GM19025 (cell line): Measurements from ENCODE around the gene GOLGA6L7.
"Not testable (repeated sequence)": the region's sequence is repeated elsewhere in the genome, so short reads cannot be mapped to it uniquely, and the experiment has no call there.

ENCODE experiments used
- ATAC-seq: cut with Tn5 transposase; IDR thresholded peaks from one replicate; pipeline ENCODE4 v1.9.1; 2021; ENCODE audit warnings: mild to moderate bottlenecking, low read depth, moderate library complexity; ENCODE audit not compliant: unreplicated experiment

Gene GOLGA6L7

GRCh38 chr15:28847959-28848358 lies 485 bp downstream of the GOLGA6L7 start:
- ATAC-seq: not testable (repeated sequence)

- ATAC-seq: not testable (repeated sequence)
Measured at GRCh38 chr15:28847247-28847646, 1.2 kb downstream of the GOLGA6L7 start.

- ATAC-seq: not testable (repeated sequence)
Measured at GRCh38 chr15:28844147-28844546, 4.3 kb downstream of the GOLGA6L7 start.

DNA sequence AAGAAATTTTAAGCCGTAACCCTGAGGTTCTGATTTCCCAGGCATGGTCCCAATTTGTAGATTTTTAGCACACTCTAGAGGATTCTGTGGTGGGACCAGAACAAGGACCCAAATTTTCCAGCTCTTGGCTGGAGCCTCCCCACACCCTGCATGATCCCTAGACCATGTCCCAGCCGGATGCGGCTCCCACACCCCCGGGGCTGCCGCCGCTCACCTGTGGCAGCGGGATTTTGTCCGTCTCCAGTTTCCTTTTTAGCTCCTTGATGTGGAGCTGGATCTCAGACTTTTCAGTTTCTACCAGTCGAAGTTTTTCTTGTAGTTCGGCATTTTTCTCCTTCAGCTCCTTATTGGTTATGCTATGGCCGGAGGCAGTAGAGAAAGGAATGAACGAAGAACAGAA lies 4.9 kb downstream of the GOLGA6L7 start:
- not testable (repeated sequence) for ATAC-seq

- not testable (repeated sequence) for ATAC-seq
Measured at GRCh38 chr15:28842210-28842609, 6.2 kb downstream of the GOLGA6L7 start.

- not testable (repeated sequence) for ATAC-seq
Measured at GRCh38 chr15:28840285-28840684, 8.2 kb downstream of the GOLGA6L7 start.

- not testable (repeated sequence) for ATAC-seq
Measured at GRCh38 chr15:28834957-28835585, 13.4 kb downstream of the GOLGA6L7 start.

DNA sequence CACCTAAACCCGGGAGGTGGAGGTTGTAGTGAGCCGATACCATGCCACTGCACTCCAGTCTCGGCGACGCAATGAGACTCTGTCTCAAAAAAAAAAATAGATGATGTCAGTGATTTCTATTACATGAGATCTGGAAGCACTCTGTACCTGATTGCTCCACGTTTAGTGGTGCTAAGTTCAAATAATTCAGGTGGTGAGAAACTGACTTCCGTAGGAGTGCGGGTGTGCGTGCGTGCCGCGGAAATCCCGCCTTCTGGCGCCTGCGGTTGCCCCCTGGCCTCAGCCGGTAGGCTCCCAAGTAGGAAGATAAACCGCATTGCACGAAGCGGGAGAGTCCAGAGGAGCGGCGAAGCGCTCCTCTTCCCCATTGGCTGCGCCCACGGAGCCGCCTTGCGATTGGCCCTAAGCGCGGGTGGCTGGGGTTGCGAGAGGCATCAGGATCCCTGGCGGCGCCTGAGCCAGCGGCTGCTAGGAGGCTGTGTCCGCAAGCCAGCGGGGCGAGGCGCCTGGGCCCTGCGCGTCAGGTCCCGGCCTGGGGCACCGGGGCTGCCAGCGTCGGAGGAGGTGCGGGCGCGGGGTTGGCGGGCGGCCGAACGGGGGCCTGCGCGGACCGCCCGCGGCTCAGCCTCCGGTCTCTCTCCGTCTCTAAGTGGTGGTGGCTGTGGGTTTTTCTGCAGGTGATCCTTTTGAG lies 16.4 kb downstream of the GOLGA6L7 start:
- ATAC-seq: not testable (repeated sequence)

- ATAC-seq: not testable (repeated sequence)
Measured at GRCh38 chr15:28821420-28821819, 27.0 kb downstream of the GOLGA6L7 start.

GRCh38 chr15:28819930-28820295 lies 28.5 kb downstream of the GOLGA6L7 start:
- not testable (repeated sequence) for ATAC-seq

- not testable (repeated sequence) for ATAC-seq
Measured at GRCh38 chr15:28819019-28819929, 29.2 kb downstream of the GOLGA6L7 start.

DNA sequence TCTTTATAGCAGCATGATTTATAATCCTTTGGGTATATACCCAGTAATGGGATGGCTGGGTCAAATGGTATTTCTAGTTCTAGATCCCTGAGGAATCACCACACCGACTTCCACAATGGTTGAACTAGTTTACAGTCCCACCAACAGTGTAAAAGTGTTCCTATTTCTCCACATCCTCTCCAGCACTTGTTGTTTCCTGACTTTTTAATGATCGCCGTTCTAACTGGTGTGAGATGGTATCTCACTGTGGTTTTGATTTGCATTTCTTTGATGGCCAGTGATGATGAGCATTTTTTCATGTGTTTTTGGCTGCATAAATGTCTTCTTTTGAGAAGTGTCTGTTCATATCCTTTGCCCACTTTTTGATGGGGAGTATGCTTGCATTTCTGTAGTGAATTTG lies 30.3 kb downstream of the GOLGA6L7 start:
- not testable (repeated sequence) for ATAC-seq

GRCh38 chr15:28814059-28814458 lies 34.4 kb downstream of the GOLGA6L7 start:
- not testable (repeated sequence) for ATAC-seq

- ATAC-seq: not testable (repeated sequence)
Measured at GRCh38 chr15:28813392-28813791, 35.1 kb downstream of the GOLGA6L7 start.

DNA sequence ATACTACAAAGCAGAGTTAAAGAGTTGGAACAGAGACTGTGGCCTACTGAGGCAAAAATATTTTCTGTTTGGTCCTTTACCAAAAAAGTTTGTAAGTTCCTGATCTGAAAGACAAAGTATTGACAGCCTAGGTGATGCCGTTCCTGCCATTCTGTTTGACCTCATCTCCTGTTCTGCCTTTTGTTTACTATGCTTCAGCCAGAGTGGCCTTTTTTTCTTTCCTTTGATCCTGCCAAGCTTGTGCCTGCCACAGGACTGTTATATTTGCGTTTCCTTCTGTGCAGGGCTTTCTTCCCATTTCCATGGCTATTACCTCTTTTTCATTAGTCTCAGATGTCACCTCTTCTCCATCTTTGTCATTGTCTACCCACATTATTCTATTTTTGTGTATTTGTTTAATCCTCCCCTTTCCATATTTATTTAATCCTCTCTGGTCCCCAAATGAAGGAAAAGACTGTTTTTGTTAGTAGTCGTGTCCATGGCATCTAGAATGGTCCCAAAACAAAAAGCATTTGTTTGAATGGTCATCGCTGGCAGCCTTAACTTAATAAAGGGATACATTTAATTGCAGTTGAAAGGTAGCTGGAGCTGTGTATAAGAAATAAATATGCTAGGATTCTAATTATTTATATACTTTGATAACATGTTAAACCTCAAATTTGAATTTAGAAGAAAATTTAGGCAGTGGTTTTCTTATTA lies 36.4 kb downstream of the GOLGA6L7 start:
- not testable (repeated sequence) for ATAC-seq

- ATAC-seq: not testable (repeated sequence)
Measured at GRCh38 chr15:28810444-28810843, 38.0 kb downstream of the GOLGA6L7 start.

DNA sequence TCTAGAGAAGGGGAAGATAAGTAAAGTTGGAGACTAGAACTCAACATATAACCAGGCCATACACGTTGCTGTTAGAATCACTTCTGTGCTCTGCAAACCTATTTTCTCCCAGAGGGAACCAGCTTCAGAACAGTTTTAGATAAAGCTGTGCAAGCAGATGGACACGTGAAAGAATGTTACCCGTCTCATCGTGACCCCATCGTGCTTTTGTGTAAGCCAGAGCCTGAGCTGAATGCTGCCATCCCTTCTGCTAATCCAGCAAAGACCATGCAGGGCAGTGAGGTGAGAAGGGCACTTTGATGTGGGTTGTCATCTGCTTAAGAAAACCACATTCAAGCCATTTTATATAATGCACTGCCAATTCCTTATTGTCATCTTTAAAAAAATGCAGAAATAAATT lies 40.3 kb downstream of the GOLGA6L7 start:
- ATAC-seq: not testable (repeated sequence)

GRCh38 chr15:28800366-28800765 lies 48.1 kb downstream of the GOLGA6L7 start:
- not testable (repeated sequence) for ATAC-seq

GRCh38 chr15:28798234-28798633 lies 50.2 kb downstream of the GOLGA6L7 start:
- not testable (repeated sequence) for ATAC-seq

DNA sequence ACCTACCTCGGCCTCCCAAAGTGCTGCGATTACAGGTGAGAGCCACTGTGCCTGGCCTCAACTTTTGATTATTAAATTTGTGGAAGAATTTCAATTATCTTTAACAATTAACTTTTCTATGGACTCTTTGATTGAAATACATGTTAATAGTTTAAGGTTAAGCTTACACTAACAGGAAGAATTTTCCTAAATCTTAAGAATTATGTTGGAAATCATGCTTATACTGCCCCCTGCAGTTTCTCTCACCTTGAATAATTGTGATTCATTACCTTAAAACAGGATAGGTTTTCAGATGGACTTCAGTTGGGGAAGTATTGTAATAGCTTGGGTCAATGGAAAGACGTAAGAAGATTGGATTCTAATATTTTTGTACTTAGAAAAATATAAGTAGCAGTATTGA lies 54.2 kb downstream of the GOLGA6L7 start:
- ATAC-seq: not testable (repeated sequence)
